ENCODE results near the gene CARD14. TPM values are rescaled to one million over a fixed set of nuclear protein-coding genes. Genes with fewer than 3 reads are reported as not detected.

CARD14 gene
- total and polyA plus RNA-seq, 2 of the 13 experiments (the other 11 are each of a cell fraction or from before 2014, with no cell fraction given), result 0.11 TPM; not detected in 1

- H3K9me3 ChIP-seq (ENCODE audit: low read length), result peaks cover 9% of the 10 kb centered on the region; the same call in 1 of the 2 replicates
- H3K4me2 ChIP-seq (ENCODE audit: low read depth, low read length), result no peak overlapping the region
- no peaks in the 10 kb centered on the region for H3K27me3 ChIP-seq (ENCODE audit: control insufficient read depth in 1 of 2, insufficient read depth in 2 of 2, low read length in 2 of 2)
- 89% methylated on average over 1 of the region's 1 CpG for WGBS (ENCODE audit: low lambda C conversion rate)
- TF ChIP-seq ZNF138 (CRISPR knock-in tag; IDR thresholded peaks at IDR 0.05; ENCODE audit: low read depth) (no peak), ZSCAN29 (CRISPR knock-in tag; conservative IDR thresholded peaks at IDR 0.05) (no peak), RFXANK (CRISPR knock-in tag; IDR thresholded peaks at IDR 0.05) (no peak), SKIL (CRISPR knock-in tag; IDR thresholded peaks at IDR 0.05; ENCODE audit: borderline replicate concordance) (no peak), MAFG (CRISPR knock-in tag; IDR thresholded peaks at IDR 0.05) (no peak), CREB1 (IDR thresholded peaks at IDR 0.05) (no peak), CREB1 (CRISPR knock-in tag; IDR thresholded peaks at IDR 0.05) (no peak), ZNF816 (CRISPR knock-in tag; IDR thresholded peaks at IDR 0.05; ENCODE audit: borderline replicate concordance) (no peak), ZNF280D (CRISPR knock-in tag; IDR thresholded peaks at IDR 0.05) (peak; percentile 56; the same call in 1 of the 2 replicates)
- BruUV-seq (replicated peaks), result no TSS peak
- ChIA-PET CTCF (ENCODE audit: low intra/inter-chr PET ratio, low total read pairs) (no interaction called here), POLR2A (interaction anchor here (0.9 to 1.3 kb wide), 2 partner anchors 11 to 29 kb away, joined by 3 to 4 read pairs; partner anchors contain the start of genes RNF213 and SLC26A11)
- H3K36me3 ChIP-seq (replicated peaks in 1 of 2; ENCODE audit: control insufficient read depth in 1 of 2, insufficient read depth in 2 of 2, low read length in 2 of 2), result peaks cover 9 to 24% of the 10 kb centered on the region in 2 experiments; a peak in 4 of 5 replicates
- intact Hi-C loops (cut with micrococcal nuclease; ENCODE audit: unreplicated experiment) (no loop called here), in situ Hi-C loops (cut with HindIII; ENCODE audit: extremely low pct_ligation_motif_present, low pct_unique_long_range_greater_than_20kb) (no loop called here)
- no peak for FAIRE-seq
- H3K79me2 ChIP-seq (ENCODE audit: insufficient read depth, low read length), result no peaks in the 10 kb centered on the region
- H3K4me3 ChIP-seq (replicated peaks in 1 of 3; ENCODE audit: insufficient read depth in 1 of 3, low read depth in 2 of 3, low read length in 3 of 3), result no peak overlapping the region
- no peak overlapping the region for H3K27ac ChIP-seq (ENCODE audit: extremely low read length, insufficient read depth, low read length)
- H3K9ac ChIP-seq (ENCODE audit: insufficient read depth, low read depth, low read length), result no peak overlapping the region
- no peaks in the 10 kb centered on the region for H4K20me1 ChIP-seq (ENCODE audit: insufficient read depth, low read length)
- no peak for DNase-seq (ENCODE audit: low spot score)
- no peak overlapping the region for H2AFZ ChIP-seq (ENCODE audit: low read length)
- no peaks in the 10 kb centered on the region for H3K4me1 ChIP-seq (ENCODE audit: insufficient read depth, low read length)
- ATAC-seq, result no peak
Observed at GRCh38 chr17:80232438-80232837, 62.6 kb downstream of the CARD14 start.
